RPMI7951 (cell line): ENCODE measurements around the gene CSAD. TPM values are rescaled to one million over a fixed set of nuclear protein-coding genes. Genes with fewer than 3 reads are reported as not detected.

ENCODE experiments used
- DNase-seq: peaks from one replicate; pipeline ENCODE4 v3.0.0-alpha.2; 2012; ENCODE audit warnings: low read depth
- total RNA-seq: library from RNA; depleted of rRNA; stranded (reverse); fragments of >200 nt; shearing (Covaris generic); gene quantifications from 2 replicates; pipeline ENCODE4 v1.2.3, GENCODE V29; 2014; rRNA removed

The CSAD gene
- total RNA-seq = 1.8 and 5.3 TPM in 2 replicates

- DNase-seq = peak; percentile 94
These were observed at the start of gene CSAD, which contains the start of gene ZNF740 for GRCh38 chr12:53180220-53180930. TSS of gene CSAD (minus strand) at chr12:53180925. CDS start at chr12:53173470, 7,455 bp downstream. TSS of gene ZNF740 (plus strand) at chr12:53180722. CDS start at chr12:53181984, 1,262 bp downstream.

GRCh38 chr12:53230108-53230845 lies 49.6 kb upstream of the CSAD start:
- DNase-seq = no peak

GRCh38 chr12:53229454-53229853 lies 48.7 kb upstream of the CSAD start:
- no peak for DNase-seq

GRCh38 chr12:53227836-53228235 lies 47.1 kb upstream of the CSAD start:
- no peak for DNase-seq

GRCh38 chr12:53227341-53227740 lies 46.6 kb upstream of the CSAD start:
- no peak for DNase-seq

GRCh38 chr12:53226815-53227214 lies 46.1 kb upstream of the CSAD start:
- no peak for DNase-seq

GRCh38 chr12:53225635-53226424 lies 45.1 kb upstream of the CSAD start:
- no peak for DNase-seq

GRCh38 chr12:53224897-53225634 lies 44.3 kb upstream of the CSAD start:
- no peak for DNase-seq

GRCh38 chr12:53224061-53224896 lies 43.6 kb upstream of the CSAD start:
- no peak for DNase-seq

- DNase-seq = peak; percentile 49
These were observed 42.8 kb upstream of the CSAD start for GRCh38 chr12:53223389-53224060.

- no peak for DNase-seq
These were observed 42.1 kb upstream of the CSAD start for GRCh38 chr12:53222806-53223261.

- peak; percentile 46 for DNase-seq
These were observed 41.5 kb upstream of the CSAD start for GRCh38 chr12:53222170-53222721.

- peak; percentile 59 for DNase-seq
These were observed 40.7 kb upstream of the CSAD start for GRCh38 chr12:53221203-53222080.

- peak; percentile 93 for DNase-seq
These were observed 40.0 kb upstream of the CSAD start for GRCh38 chr12:53220694-53221202.

- peak; percentile 81 for DNase-seq
These were observed 39.4 kb upstream of the CSAD start for GRCh38 chr12:53219956-53220693.

GRCh38 chr12:53219292-53219955 lies 38.7 kb upstream of the CSAD start:
- peak; percentile 70 for DNase-seq
